ENCODE results near the gene EFCAB5. TPM values are rescaled to one million over a fixed set of nuclear protein-coding genes. Genes with fewer than 3 reads are reported as not detected.

Gene EFCAB5
- total RNA-seq, 1 experiment from 2014 or later: 0.07 TPM

DNA sequence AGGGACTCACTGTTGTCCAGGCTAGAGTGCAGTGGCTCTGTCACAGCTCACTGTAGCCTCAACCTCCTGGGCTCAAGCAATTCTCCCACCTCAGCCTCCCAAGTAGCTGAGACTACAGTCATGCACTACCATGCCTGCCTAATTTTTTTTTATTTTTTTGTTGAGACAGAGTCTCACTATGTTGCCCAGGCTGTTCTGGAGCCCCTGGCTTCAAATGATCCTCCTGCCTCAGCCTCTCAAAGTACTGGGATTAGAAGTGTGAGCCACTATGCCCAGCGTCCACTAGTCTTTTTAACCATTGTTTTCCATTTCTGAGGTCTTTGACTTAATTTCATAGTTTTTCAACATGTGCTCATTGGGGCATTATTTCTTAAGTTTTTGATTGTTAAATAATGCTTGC, 188.7 kb downstream of the EFCAB5 start:
- Histone ChIP-seq H3K27ac (ENCODE audit: low read length) (no peak overlapping the region), H3K27me3 (ENCODE audit: low read length) (no peaks in the 10 kb centered on the region), H3K4me1 (ENCODE audit: insufficient read depth, low read length) (no peaks in the 10 kb centered on the region), H3K4me3 (ENCODE audit: low read length) (no peak overlapping the region), H3K9me3 (ENCODE audit: low read length) (no peaks in the 10 kb centered on the region), H3K4me2 (ENCODE audit: low read length) (no peak overlapping the region), H4K20me1 (ENCODE audit: low read length) (0 out of 2 replicates have a peak, but pooled peaks cover 8% of the 10 kb centered on the region), H3K79me2 (ENCODE audit: low read length) (peaks cover 35% of the 10 kb centered on the region), H3F3A (ENCODE audit: low read length, unreplicated experiment) (no peaks in the 10 kb centered on the region), H3K9me2 (replicated peaks; ENCODE audit: low read length) (no peaks in the 10 kb centered on the region), H3K36me3 (ENCODE audit: low read depth, low read length) (peaks cover 16% of the 10 kb centered on the region), H3K9ac (ENCODE audit: low read length) (no peak overlapping the region), H2AFZ (ENCODE audit: low read length) (no peak overlapping the region)
- no peak for ATAC-seq
- CTCF ChIA-PET: no interaction called here
- no peak for DNase-seq
- POLR2A ChIA-PET (ENCODE audit: unreplicated experiment): no interaction called here
- intact Hi-C loops (cut with micrococcal nuclease): no loop called here
- TF ChIP-seq EZH2 (IDR thresholded peaks at IDR 0.05; ENCODE audit: low read length, unreplicated experiment) (no peak), EZH2phosphoT487 (IDR thresholded peaks at IDR 0.05; ENCODE audit: borderline replicate concordance, low read length) (no peak)
- TF ChIP-seq, protein P1, sequence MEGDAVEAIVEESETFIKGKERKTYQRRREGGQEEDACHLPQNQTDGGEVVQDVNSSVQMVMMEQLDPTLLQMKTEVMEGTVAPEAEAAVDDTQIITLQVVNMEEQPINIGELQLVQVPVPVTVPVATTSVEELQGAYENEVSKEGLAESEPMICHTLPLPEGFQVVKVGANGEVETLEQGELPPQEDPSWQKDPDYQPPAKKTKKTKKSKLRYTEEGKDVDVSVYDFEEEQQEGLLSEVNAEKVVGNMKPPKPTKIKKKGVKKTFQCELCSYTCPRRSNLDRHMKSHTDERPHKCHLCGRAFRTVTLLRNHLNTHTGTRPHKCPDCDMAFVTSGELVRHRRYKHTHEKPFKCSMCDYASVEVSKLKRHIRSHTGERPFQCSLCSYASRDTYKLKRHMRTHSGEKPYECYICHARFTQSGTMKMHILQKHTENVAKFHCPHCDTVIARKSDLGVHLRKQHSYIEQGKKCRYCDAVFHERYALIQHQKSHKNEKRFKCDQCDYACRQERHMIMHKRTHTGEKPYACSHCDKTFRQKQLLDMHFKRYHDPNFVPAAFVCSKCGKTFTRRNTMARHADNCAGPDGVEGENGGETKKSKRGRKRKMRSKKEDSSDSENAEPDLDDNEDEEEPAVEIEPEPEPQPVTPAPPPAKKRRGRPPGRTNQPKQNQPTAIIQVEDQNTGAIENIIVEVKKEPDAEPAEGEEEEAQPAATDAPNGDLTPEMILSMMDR (conservative IDR thresholded peaks at IDR 0.05; ENCODE audit: low read depth, low read length): no peak
- no TSS peak for BruUV-seq (replicated peaks)

DNA sequence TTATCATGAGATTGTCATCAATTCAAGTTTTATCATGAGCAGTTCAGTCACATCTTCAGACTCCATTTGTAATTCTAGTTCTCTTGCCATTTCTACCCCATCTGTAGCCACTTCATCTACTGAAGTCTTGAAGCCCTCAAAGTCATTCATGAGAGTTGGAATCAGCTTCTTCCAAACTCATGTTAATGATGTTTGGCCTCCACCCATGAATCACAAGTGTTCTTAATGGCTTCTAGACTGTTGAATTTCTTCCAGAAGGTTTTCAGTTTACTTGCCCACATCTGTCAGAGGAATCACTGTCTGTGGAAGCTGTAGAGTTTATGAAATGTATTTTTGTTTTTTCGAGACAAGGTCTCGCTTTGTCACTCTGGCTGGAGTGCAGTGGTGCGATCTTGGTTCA, 191.2 kb downstream of the EFCAB5 start:
- no peak for DNase-seq
- H3K9me2 ChIP-seq (replicated peaks; ENCODE audit: low read length): no peaks in the 10 kb centered on the region
- no peak overlapping the region for H2AFZ ChIP-seq (ENCODE audit: low read length)
- H3K36me3 ChIP-seq (ENCODE audit: low read depth, low read length): peaks cover 6% of the 10 kb centered on the region; the same call in 1 of the 2 replicates
- ChIA-PET CTCF (no interaction called here), POLR2A (ENCODE audit: unreplicated experiment) (no interaction called here)
- no TSS peak for BruUV-seq (replicated peaks)
- peaks cover 21% of the 10 kb centered on the region for H3K79me2 ChIP-seq (ENCODE audit: low read length)
- ATAC-seq: no peak
- TF ChIP-seq EZH2phosphoT487 (IDR thresholded peaks at IDR 0.05; ENCODE audit: borderline replicate concordance, low read length) (no peak), EZH2 (IDR thresholded peaks at IDR 0.05; ENCODE audit: low read length, unreplicated experiment) (no peak)
- TF ChIP-seq, protein P1 (conservative IDR thresholded peaks at IDR 0.05; ENCODE audit: low read depth, low read length): no peak
- no peak overlapping the region for H3K9ac ChIP-seq (ENCODE audit: low read length)
- H3K4me2 ChIP-seq (ENCODE audit: low read length): no peak overlapping the region
- H4K20me1 ChIP-seq (ENCODE audit: low read length): no peaks in the 10 kb centered on the region
- no peak overlapping the region for H3K27ac ChIP-seq (ENCODE audit: low read length)
- H3F3A ChIP-seq (ENCODE audit: low read length, unreplicated experiment): no peaks in the 10 kb centered on the region
- intact Hi-C loops (cut with micrococcal nuclease): no loop called here
- no peaks in the 10 kb centered on the region for H3K9me3 ChIP-seq (ENCODE audit: low read length)
- no peaks in the 10 kb centered on the region for H3K4me1 ChIP-seq (ENCODE audit: insufficient read depth, low read length)
- H3K27me3 ChIP-seq (ENCODE audit: low read length): no peaks in the 10 kb centered on the region
- H3K4me3 ChIP-seq (ENCODE audit: low read length): no peak overlapping the region

DNA sequence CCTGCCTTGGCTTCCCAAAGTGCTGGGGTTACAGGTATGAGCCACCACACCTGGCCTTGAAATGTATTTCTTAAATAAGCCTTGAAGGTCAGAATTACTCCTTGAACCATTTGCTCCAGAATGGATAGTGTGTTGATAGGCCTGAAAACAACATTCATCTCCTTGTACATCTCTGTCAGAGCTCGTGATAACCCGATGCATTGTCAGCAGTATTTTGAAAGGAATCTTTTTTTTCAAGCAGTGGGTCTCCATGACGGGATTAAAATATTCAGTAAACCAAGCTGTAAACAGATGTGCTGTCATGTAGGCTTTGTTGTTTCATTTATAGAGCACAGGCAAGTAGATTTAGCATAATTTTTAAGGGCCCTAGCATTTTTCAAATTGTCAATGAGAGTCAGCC, 191.8 kb downstream of the EFCAB5 start:
- Histone ChIP-seq H3K9ac (ENCODE audit: low read length) (no peak overlapping the region), H3K79me2 (ENCODE audit: low read length) (peaks cover 26% of the 10 kb centered on the region), H2AFZ (ENCODE audit: low read length) (no peak overlapping the region), H3K9me2 (replicated peaks; ENCODE audit: low read length) (no peaks in the 10 kb centered on the region), H3K4me1 (ENCODE audit: insufficient read depth, low read length) (no peaks in the 10 kb centered on the region), H3K27me3 (ENCODE audit: low read length) (no peaks in the 10 kb centered on the region), H3K36me3 (ENCODE audit: low read depth, low read length) (peaks cover 6% of the 10 kb centered on the region; the same call in 1 of the 2 replicates), H3F3A (ENCODE audit: low read length, unreplicated experiment) (no peaks in the 10 kb centered on the region), H3K4me2 (ENCODE audit: low read length) (no peak overlapping the region), H3K4me3 (ENCODE audit: low read length) (no peak overlapping the region), H3K27ac (ENCODE audit: low read length) (no peak overlapping the region), H3K9me3 (ENCODE audit: low read length) (no peaks in the 10 kb centered on the region), H4K20me1 (ENCODE audit: low read length) (no peaks in the 10 kb centered on the region)
- intact Hi-C loops (cut with micrococcal nuclease): no loop called here
- DNase-seq (no peak), ATAC-seq (no peak)
- no TSS peak for BruUV-seq (replicated peaks)
- TF ChIP-seq EZH2 (IDR thresholded peaks at IDR 0.05; ENCODE audit: low read length, unreplicated experiment): no peak
- CTCF ChIA-PET: no interaction called here
- POLR2A ChIA-PET (ENCODE audit: unreplicated experiment): no interaction called here
